Activated naive CD4-positive, alpha-beta T cell treated with Interleukin-2 at 50 U/mL for 16 hours (primary cell): ENCODE data around the gene DENND4A.
"Not testable (repeated sequence)": the region's sequence is repeated elsewhere in the genome, so short reads cannot be mapped to it uniquely, and the experiment has no call there.

Experiments
- DNase-seq: peaks from one replicate; pipeline ENCODE4 v3.0.0-alpha.2; 2020

The DENND4A gene

GRCh38 chr15:65751431-65751830 lies 40.7 kb downstream of the DENND4A start:
- no peak for DNase-seq

GRCh38 chr15:65747265-65747664 lies 44.8 kb downstream of the DENND4A start:
- DNase-seq = no peak

- no peak for DNase-seq
Observed at GRCh38 chr15:65743637-65744252, 48.3 kb downstream of the DENND4A start.

- no peak for DNase-seq
Observed at GRCh38 chr15:65740148-65740547, 51.9 kb downstream of the DENND4A start.

- no peak for DNase-seq
Observed at GRCh38 chr15:65738649-65739048, 53.4 kb downstream of the DENND4A start.

- DNase-seq = not testable (repeated sequence)
Observed at GRCh38 chr15:65733599-65733998, 58.5 kb downstream of the DENND4A start.

- no peak for DNase-seq
Observed at GRCh38 chr15:65732698-65733097, 59.4 kb downstream of the DENND4A start.

GRCh38 chr15:65731926-65732325 lies 60.2 kb downstream of the DENND4A start:
- no peak for DNase-seq

GRCh38 chr15:65730549-65731172 lies 61.4 kb downstream of the DENND4A start:
- DNase-seq = no peak

GRCh38 chr15:65724464-65725215 lies 67.5 kb downstream of the DENND4A start:
- no peak for DNase-seq

- no peak for DNase-seq
Observed at GRCh38 chr15:65723876-65724275, 68.2 kb downstream of the DENND4A start.

- no peak for DNase-seq
Observed at GRCh38 chr15:65722191-65722590, 69.9 kb downstream of the DENND4A start.

- DNase-seq = no peak
Observed at GRCh38 chr15:65712415-65712814, 79.7 kb downstream of the DENND4A start.

GRCh38 chr15:65695081-65695480 lies 97.0 kb downstream of the DENND4A start:
- no peak for DNase-seq

- no peak for DNase-seq
Observed at GRCh38 chr15:65690778-65691177, 101.3 kb downstream of the DENND4A start.

GRCh38 chr15:65690173-65690572 lies 101.9 kb downstream of the DENND4A start:
- DNase-seq = no peak

GRCh38 chr15:65688462-65688861 lies 103.6 kb downstream of the DENND4A start:
- DNase-seq = no peak

GRCh38 chr15:65682404-65682911 lies 109.6 kb downstream of the DENND4A start:
- DNase-seq = no peak

- no peak for DNase-seq
Observed at GRCh38 chr15:65680544-65680943, 111.5 kb downstream of the DENND4A start.

- DNase-seq = no peak
Observed at GRCh38 chr15:65676123-65676522, 116.0 kb downstream of the DENND4A start.

GRCh38 chr15:65675551-65675950 lies 116.5 kb downstream of the DENND4A start:
- DNase-seq = no peak

- DNase-seq = no peak
Observed at GRCh38 chr15:65666257-65666656, 125.8 kb downstream of the DENND4A start.

GRCh38 chr15:65663521-65663920 lies 128.6 kb downstream of the DENND4A start:
- DNase-seq = no peak

GRCh38 chr15:65660927-65661326 lies 131.2 kb downstream of the DENND4A start:
- DNase-seq = no peak
